Mucosa of stomach (tissue), 1 donor: ENCODE results near the gene PDK3.

Source experiments
- H3K27me3 ChIP-seq: one replicate; pipeline ENCODE4 v1.7.0; 2013; ENCODE audit warnings: mild to moderate bottlenecking, low read length; ENCODE audit not compliant: control insufficient read depth, insufficient read depth
- H3K36me3 ChIP-seq: one replicate; pipeline ENCODE4 v1.7.0; 2013; ENCODE audit warnings: low read length; ENCODE audit not compliant: control insufficient read depth, insufficient read depth
- H3K4me1 ChIP-seq: one replicate; pipeline ENCODE4 v1.7.0; 2013; ENCODE audit warnings: mild to moderate bottlenecking, low read length; ENCODE audit not compliant: control insufficient read depth, insufficient read depth
- H3K4me3 ChIP-seq: one replicate; pipeline ENCODE4 v1.7.0; 2013; ENCODE audit warnings: low read length
- H3K9ac ChIP-seq: one replicate; pipeline ENCODE4 v1.7.0; 2013; ENCODE audit warnings: mild to moderate bottlenecking, low read length, moderate library complexity
- H3K9me3 ChIP-seq: one replicate; pipeline ENCODE4 v1.7.0; 2013; ENCODE audit warnings: mild to moderate bottlenecking, low read length, moderate library complexity; ENCODE audit not compliant: control insufficient read depth
- donor health status: Pancreatic carcinoma.

PDK3 gene

DNA sequence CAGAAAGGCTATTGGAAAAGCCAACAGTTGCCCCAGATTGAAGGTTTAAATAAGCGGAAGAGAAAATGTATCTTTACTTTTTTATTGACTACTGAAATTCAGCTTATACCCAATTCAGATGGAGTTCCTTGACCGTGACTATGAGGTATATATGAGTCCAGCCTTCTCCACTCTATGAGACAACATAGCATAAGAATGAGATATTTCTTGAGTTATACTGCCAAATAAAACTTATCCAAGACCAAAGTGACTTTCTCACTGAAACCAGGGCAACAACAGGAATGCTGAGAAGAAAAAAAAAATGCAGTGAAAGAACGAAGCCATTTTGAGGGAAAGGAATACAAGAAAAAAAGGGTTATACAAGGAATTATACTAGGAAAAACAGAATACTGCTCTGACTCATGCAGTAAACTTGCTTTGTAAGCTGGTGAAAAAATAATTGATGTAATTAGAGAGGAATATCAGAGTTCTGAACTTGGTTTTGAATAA is 16.3 kb upstream of the PDK3 start:
- Histone ChIP-seq H3K9me3 (no peaks in the 10 kb centered on the region), H3K27me3 (no peaks in the 10 kb centered on the region), H3K36me3 (no peaks in the 10 kb centered on the region), H3K9ac (no peak overlapping the region), H3K4me1 (no peaks in the 10 kb centered on the region), H3K4me3 (no peak overlapping the region)

DNA sequence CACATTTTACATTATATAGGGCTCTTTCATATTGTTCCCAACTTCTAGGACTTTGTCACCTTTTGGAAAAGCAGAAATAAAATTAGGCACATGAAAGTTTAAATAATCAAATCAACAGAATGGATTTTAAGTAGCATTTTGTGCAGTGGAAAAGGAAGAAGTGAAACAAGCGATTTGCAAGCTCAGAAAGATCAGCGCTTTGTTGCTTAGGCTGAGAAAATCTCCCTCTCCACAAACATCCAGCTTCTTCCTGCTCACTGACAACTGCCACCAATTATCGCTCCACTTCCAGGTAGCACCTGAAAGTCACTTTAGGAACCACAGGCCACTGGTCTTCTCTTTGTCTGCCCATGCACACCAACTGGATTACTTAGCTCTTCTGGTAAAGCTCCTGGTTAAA is 2.0 kb upstream of the PDK3 start:
- H3K27me3 ChIP-seq = no peaks in the 10 kb centered on the region
- H3K9ac ChIP-seq = no peak overlapping the region
- no peak overlapping the region for H3K4me3 ChIP-seq

DNA sequence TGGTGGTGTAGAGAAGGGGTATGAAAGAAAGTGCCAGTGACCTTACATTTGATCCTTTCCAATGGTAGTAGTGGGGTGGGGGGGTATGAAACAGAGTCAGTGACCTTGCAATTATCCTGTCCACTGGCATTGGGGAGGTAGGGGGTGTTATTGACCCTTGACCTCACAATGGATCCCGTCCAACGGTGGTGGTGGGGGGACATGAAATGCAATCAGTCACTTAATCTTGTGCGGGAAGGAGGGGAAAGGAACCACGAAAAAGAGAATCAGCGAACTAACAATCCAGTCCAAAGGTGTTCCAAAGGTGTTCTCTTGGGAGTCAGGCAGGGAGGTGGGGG is 619 bp upstream of the PDK3 start:
- Histone ChIP-seq H3K9ac (peak overlapping the region; percentile 76), H3K4me3 (peak overlapping the region; percentile 54)

More for the DNA sequence above, 2.0 kb upstream of the PDK3 start:
- Histone ChIP-seq H3K4me1 (peaks cover 3% of the 10 kb centered on the region), H3K36me3 (no peaks in the 10 kb centered on the region), H3K9me3 (no peaks in the 10 kb centered on the region)

DNA sequence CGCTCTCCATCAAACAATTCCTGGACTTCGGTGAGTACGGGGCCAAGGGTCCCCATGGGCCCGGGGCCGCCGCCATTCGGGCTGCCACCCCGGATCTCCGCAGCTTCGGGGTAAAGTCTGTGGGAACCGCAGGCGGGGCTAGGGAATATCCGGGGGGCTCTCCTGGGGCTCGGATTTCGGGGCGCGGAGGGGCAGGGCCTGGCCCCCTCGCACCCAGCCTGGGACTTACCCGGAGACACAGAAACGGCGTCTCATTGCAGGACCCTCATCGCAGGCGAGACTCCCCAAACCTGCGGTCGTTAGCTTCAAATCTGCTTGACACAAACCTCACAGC is 413 bp downstream of the PDK3 start:
- Histone ChIP-seq H3K36me3 (no peaks in the 10 kb centered on the region), H3K4me3 (no peak overlapping the region), H3K9me3 (no peaks in the 10 kb centered on the region), H3K27me3 (no peaks in the 10 kb centered on the region), H3K4me1 (peaks cover 3% of the 10 kb centered on the region), H3K9ac (peak overlapping the region; percentile 69)

More for the DNA sequence above, 619 bp upstream of the PDK3 start:
- Histone ChIP-seq H3K9me3 (no peaks in the 10 kb centered on the region), H3K36me3 (no peaks in the 10 kb centered on the region), H3K27me3 (no peaks in the 10 kb centered on the region), H3K4me1 (peaks cover 3% of the 10 kb centered on the region)

DNA sequence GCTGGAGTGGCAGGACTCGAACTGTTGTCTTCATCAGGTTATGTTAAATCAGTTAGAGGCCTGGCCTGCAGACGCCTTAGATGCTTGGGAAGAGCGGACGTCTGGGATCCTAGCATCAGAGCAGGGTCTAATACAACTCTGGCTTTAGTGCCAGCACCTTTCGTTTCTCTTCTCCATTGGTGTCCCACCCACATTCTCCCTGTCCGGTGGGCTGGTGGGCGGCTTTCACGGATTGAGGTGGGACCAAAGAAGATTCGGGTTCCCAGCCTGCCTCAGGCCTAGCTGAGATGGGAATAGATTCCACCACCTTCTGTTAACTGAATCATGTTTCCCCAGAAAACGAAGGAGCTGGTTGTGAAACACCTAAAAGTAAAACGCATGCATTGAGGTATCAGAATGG is 939 bp downstream of the PDK3 start:
- H3K4me3 ChIP-seq = no peak overlapping the region
- H3K9me3 ChIP-seq = no peaks in the 10 kb centered on the region
- H3K36me3 ChIP-seq = no peaks in the 10 kb centered on the region
- H3K4me1 ChIP-seq = peaks cover 3% of the 10 kb centered on the region
- H3K9ac ChIP-seq = peak overlapping the region; percentile 22
- no peaks in the 10 kb centered on the region for H3K27me3 ChIP-seq

DNA sequence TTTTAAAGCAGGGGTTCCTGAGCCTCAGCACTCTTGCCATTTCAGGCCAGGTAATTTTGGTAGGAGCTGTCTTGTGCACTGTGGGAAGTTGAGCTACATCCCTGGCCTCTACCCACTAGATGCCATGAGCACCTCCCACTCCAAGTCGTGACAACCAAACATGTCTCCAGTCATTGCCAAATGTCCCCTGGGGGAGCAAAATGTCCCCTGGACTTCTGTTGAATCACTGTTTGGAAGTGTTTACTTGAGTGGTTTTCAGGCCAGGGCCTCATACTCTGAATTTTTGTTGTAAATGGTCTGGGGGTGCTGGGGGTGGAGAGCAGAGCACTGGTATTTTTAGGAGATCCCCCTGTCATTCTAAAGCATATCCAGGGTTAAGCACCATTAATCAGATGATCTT is 3.2 kb downstream of the PDK3 start:
- Histone ChIP-seq H3K9me3 (no peaks in the 10 kb centered on the region), H3K4me3 (no peak overlapping the region), H3K27me3 (no peaks in the 10 kb centered on the region), H3K36me3 (no peaks in the 10 kb centered on the region), H3K4me1 (peaks cover 3% of the 10 kb centered on the region), H3K9ac (no peak overlapping the region)

DNA sequence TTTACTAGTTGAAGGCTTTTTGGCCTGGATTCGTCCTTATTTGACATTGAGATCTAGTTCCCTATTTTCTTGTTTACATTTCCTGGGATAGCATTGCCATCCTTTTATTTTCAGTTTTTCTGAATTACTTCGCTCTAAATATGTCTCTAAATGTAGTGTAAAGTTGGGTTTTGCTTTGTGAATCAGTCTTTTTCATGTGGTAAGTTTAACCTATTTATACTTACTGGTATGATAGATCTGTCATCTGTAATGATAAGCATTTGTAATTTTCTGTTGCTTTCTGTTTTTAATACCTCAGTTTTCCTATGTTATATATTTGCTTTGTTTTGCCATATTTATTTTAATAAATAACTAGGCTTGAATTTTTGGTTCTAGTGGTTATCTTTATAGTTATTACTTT is 6.7 kb downstream of the PDK3 start:
- no peak overlapping the region for H3K9ac ChIP-seq
- no peak overlapping the region for H3K4me3 ChIP-seq
- no peaks in the 10 kb centered on the region for H3K36me3 ChIP-seq
- no peaks in the 10 kb centered on the region for H3K4me1 ChIP-seq
- no peaks in the 10 kb centered on the region for H3K9me3 ChIP-seq
- H3K27me3 ChIP-seq = no peaks in the 10 kb centered on the region

DNA sequence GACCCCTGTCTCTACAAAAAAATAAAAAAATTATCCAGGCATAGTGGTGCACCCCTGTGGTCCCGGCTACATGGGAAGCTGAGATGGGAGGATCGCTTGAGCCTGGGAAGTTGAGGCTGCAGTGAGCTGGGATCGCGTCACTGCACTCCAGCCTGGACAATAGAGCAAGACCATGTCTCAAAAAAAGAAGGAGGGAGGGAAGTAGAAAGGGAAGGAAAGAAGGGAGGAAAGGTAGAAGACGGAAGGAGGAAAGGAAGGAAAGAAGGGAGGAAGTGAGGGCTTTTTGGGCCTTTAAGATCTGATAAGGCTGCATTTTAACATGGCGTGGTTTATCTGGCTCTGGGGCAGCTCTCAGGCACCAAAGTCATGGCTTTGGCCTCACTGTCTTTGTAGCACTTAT is 10.4 kb downstream of the PDK3 start:
- Histone ChIP-seq H3K9ac (no peak overlapping the region), H3K4me3 (no peak overlapping the region), H3K36me3 (no peaks in the 10 kb centered on the region), H3K27me3 (no peaks in the 10 kb centered on the region), H3K9me3 (no peaks in the 10 kb centered on the region), H3K4me1 (peaks cover 14% of the 10 kb centered on the region)

DNA sequence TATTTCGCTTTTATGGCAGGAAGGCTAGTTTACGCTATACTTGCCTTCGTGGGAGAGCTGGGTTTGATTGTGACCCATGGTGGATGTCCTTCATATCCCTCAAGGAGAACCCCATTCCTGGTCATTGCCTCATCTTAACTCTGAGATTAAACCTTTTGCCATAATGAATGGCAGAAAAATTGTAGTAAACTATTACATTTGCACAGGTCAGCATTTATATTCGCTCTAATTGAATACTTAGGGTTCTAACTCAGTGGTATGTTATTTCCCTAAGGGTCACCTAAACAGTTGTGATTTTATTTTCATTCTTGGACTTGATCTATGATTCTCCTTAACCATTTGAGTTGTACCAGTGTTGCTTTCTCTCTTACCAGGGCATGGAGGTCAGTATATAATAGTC is 13.4 kb downstream of the PDK3 start:
- peaks cover 15% of the 10 kb centered on the region for H3K4me1 ChIP-seq
- H3K4me3 ChIP-seq = no peak overlapping the region
- H3K9me3 ChIP-seq = no peaks in the 10 kb centered on the region
- H3K27me3 ChIP-seq = no peaks in the 10 kb centered on the region
- no peaks in the 10 kb centered on the region for H3K36me3 ChIP-seq
- no peak overlapping the region for H3K9ac ChIP-seq

DNA sequence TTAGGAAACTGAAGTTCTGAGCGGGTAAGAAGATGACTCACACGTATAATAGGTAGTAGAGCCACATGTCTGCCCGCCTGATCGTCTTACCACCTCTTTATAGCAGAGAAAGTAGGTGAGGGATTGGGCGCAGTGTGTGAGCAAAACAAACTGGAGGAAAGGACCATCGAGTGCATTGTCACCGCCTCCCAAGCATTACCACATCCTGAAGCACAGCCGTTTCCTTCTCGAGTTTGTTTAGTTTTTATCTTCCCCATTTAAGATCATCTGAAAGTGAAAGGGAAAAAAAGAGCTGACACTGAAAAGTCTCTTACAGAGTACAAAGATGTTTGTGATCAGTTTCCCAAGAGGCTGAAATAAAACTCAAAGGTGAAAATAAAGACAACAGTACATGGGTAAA is 14.8 kb downstream of the PDK3 start:
- Histone ChIP-seq H3K9ac (no peak overlapping the region), H3K36me3 (no peaks in the 10 kb centered on the region), H3K4me3 (no peak overlapping the region), H3K27me3 (no peaks in the 10 kb centered on the region), H3K4me1 (peaks cover 15% of the 10 kb centered on the region), H3K9me3 (no peaks in the 10 kb centered on the region)

DNA sequence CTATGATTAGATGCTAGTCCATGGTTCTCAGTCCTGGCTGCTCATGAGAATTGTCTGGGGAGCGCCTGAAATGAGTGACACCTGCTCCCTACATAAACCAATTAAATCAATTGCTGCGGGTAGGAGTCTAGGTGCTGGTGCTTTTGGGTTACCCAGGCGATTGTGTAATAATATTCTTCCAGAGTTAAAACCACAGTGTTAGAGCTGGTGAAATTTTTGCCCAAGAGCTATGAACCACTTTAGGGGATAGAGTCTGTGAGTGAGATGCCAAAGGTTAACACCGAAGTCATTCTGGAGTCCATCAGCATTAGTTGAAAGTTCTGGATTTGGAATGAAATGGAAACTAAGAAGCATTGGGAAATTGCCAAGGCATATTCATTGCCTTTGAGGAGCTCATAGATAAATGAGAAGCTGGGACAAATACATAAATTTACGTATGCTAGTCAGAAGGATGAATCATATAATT is 15.3 kb downstream of the PDK3 start:
- H3K36me3 ChIP-seq = no peaks in the 10 kb centered on the region
- H3K4me1 ChIP-seq = peaks cover 15% of the 10 kb centered on the region
- H3K9ac ChIP-seq = no peak overlapping the region
- no peak overlapping the region for H3K4me3 ChIP-seq
- no peaks in the 10 kb centered on the region for H3K9me3 ChIP-seq
- H3K27me3 ChIP-seq = no peaks in the 10 kb centered on the region

DNA sequence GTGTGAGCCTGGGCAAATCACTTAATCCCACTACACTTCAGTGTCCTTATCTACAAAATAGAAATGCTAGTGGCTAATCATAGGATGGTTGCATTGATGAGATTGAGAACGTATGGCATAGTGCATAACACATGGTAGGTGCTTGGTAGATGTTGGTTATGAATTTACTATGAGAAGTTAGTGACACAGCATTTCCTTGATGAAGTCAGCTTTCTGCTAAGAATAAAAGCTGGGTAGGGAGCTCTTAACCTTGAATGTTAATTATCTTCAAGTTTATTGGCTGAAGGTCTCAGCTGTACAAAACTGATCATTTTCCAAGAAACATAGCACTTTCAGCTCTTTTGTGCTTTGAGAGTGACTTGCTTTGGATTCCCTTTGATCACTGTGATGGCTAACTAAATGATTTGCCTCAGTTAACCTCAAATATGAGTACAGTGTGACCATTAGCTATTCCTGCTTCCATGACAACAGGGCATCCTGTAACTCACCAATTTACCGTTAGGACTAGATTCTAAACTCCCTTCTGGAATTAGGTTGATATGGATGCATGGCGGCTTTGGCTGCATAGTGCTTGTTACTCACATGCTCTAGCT is 17.8 kb downstream of the PDK3 start:
- Histone ChIP-seq H3K9ac (no peak overlapping the region), H3K36me3 (no peaks in the 10 kb centered on the region), H3K27me3 (no peaks in the 10 kb centered on the region), H3K9me3 (no peaks in the 10 kb centered on the region), H3K4me3 (no peak overlapping the region), H3K4me1 (peaks cover 12% of the 10 kb centered on the region)

DNA sequence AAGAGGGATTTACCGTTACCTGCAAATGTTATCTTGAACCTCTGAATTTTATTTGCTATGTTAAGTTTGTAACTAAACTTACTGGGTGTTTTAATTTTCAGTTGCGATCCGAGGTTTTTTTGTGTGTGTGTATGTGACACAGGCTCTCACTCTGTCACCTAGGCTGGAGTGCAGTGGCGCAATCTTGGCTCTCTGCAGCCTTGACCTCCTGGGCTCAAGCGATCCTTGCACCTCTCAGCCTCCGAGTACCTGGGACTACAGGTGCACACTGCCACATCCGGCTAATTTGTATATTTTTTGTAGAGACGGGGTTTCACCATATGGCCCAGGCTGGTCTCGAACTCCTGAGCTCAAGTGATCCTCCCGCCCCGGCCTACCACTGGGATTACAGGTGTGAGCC is 18.5 kb downstream of the PDK3 start:
- no peaks in the 10 kb centered on the region for H3K9me3 ChIP-seq
- no peaks in the 10 kb centered on the region for H3K36me3 ChIP-seq
- H3K4me1 ChIP-seq = peaks cover 11% of the 10 kb centered on the region
- no peaks in the 10 kb centered on the region for H3K27me3 ChIP-seq
- no peak overlapping the region for H3K4me3 ChIP-seq
- no peak overlapping the region for H3K9ac ChIP-seq
